Regular cardiac myocyte (primary cell): Measurements from ENCODE around the gene SLC25A24. TPM values are rescaled to one million over a fixed set of nuclear protein-coding genes. Genes with fewer than 3 reads are reported as not detected.

ENCODE experiments used
- total RNA-seq: library from RNA; depleted of rRNA; stranded (reverse); fragments of >200 nt; gene quantifications from 2 replicates; pipeline ENCODE4 v1.2.3, GENCODE V29; 2014

SLC25A24 gene
- total RNA-seq = 40.0 and 43.9 TPM in 2 replicates

GRCh38 chr1:108199781-108200686 is at the start of gene SLC25A24:
Gene SLC25A24, minus strand, starts transcription at chr1:108200343. Its CDS starts 205 bp downstream, at chr1:108200138.

GRCh38 chr1:108243976-108244375 is 43.8 kb upstream of the SLC25A24 start, which contains the start of gene NBPF4:
Gene NBPF4, minus strand, starts transcription at chr1:108244076. Its CDS starts 315 bp downstream, at chr1:108243761.

Other genes with a start within 250 kb of the SLC25A24 start
- gene VAV3, start 235.2 kb downstream of the SLC25A24 start, total RNA-seq = 0.38 and 0.56 TPM in 2 replicates
- not detected in 2 replicates for gene NBPF4, start 43.7 kb upstream of the SLC25A24 start, total RNA-seq
- not detected in 2 replicates for gene NBPF6, start 250.0 kb upstream of the SLC25A24 start, total RNA-seq